Cortex of kidney (tissue), 1 donor: ENCODE data around the gene MIB2.

Experiments used
- DNase-seq: peaks from one replicate; lab custom pipeline; 2025; lab: John Stamatoyannopoulos, UW

MIB2 gene

GRCh38 chr1:1614204-1614953 lies 921 bp upstream of the MIB2 start:
- DNase-seq: no peak

- no peak for DNase-seq
Measured at GRCh38 chr1:1614954-1615255, 395 bp upstream of the MIB2 start.

GRCh38 chr1:1616045-1616790 lies 918 bp downstream of the MIB2 start:
- DNase-seq: no peak

- DNase-seq: no peak
Measured at GRCh38 chr1:1616838-1617237, 1.5 kb downstream of the MIB2 start.

GRCh38 chr1:1617516-1617915 lies 2.2 kb downstream of the MIB2 start:
- DNase-seq: no peak

- no peak for DNase-seq
Measured at GRCh38 chr1:1617925-1618324, 2.6 kb downstream of the MIB2 start.

- DNase-seq: no peak
Measured at GRCh38 chr1:1618396-1619068, 3.2 kb downstream of the MIB2 start.

- no peak for DNase-seq
Measured at GRCh38 chr1:1619917-1620361, 4.6 kb downstream of the MIB2 start.

GRCh38 chr1:1620433-1621139 lies 5.3 kb downstream of the MIB2 start:
- DNase-seq: no peak

GRCh38 chr1:1621173-1622009 lies 6.1 kb downstream of the MIB2 start:
- no peak for DNase-seq

GRCh38 chr1:1622010-1622787 lies 6.9 kb downstream of the MIB2 start:
- no peak for DNase-seq

- no peak for DNase-seq
Measured at GRCh38 chr1:1622788-1623094, 7.4 kb downstream of the MIB2 start.

GRCh38 chr1:1623181-1623630 lies 7.9 kb downstream of the MIB2 start:
- no peak for DNase-seq

GRCh38 chr1:1623631-1624442 lies 8.5 kb downstream of the MIB2 start:
- no peak for DNase-seq

GRCh38 chr1:1624443-1625403 lies 9.4 kb downstream of the MIB2 start:
- DNase-seq: no peak

GRCh38 chr1:1625404-1625775 lies 10.1 kb downstream of the MIB2 start:
- DNase-seq: no peak

- DNase-seq: no peak
Measured at GRCh38 chr1:1625824-1626206, 10.5 kb downstream of the MIB2 start.

GRCh38 chr1:1626207-1627141 lies 11.2 kb downstream of the MIB2 start:
- no peak for DNase-seq
